Lung (tissue), 12 donors: ENCODE results near the gene BTAF1. TPM values are rescaled to one million over a fixed set of nuclear protein-coding genes. Genes with fewer than 3 reads are reported as not detected.

ENCODE experiments used
- ATAC-seq: fragments of 200-7000 bp; cut with Tn5 transposase; one replicate; pipeline ENCODE4 v1.9.1; 2020; ENCODE audit warnings: moderate number of reproducible peaks; ENCODE audit not compliant: insufficient read depth, low FRiP score
- DNase-seq, 3 donors: peaks; one replicate each; pipeline ENCODE4 v3.0.0-alpha.2; 2013 to 2017
- H3K27ac ChIP-seq, 2 donors: one replicate each; pipeline ENCODE4 v1.5.1; 2013; ENCODE audit warnings: mild to moderate bottlenecking in 2 of 2, moderate library complexity in 2 of 2, control low read depth in 1 of 2, inconsistent platforms in 1 of 2, low read depth in 1 of 2, low read length in 1 of 2
- H3K27me3 ChIP-seq, 3 donors: one replicate each; pipeline ENCODE4 v1.5.1; 2013; ENCODE audit warnings: low read length in 2 of 3; ENCODE audit not compliant: control insufficient read depth in 3 of 3, insufficient read depth in 3 of 3
- H3K36me3 ChIP-seq, 4 donors: one replicate each; pipeline ENCODE4 v1.5.1; 2013; ENCODE audit warnings: low read length in 4 of 4, mild to moderate bottlenecking in 1 of 4, moderate library complexity in 1 of 4; ENCODE audit not compliant: control insufficient read depth in 4 of 4, insufficient read depth in 4 of 4
- H3K4me1 ChIP-seq, 5 donors: one replicate each; pipeline ENCODE4 v1.5.1; 2013; ENCODE audit warnings: low read length in 5 of 5, mild to moderate bottlenecking in 2 of 5, moderate library complexity in 1 of 5; ENCODE audit not compliant: control insufficient read depth in 5 of 5, insufficient read depth in 5 of 5
- H3K4me3 ChIP-seq: one replicate; pipeline ENCODE4 v1.5.1; 2013; ENCODE audit warnings: mild to moderate bottlenecking, control low read depth, moderate library complexity
- H3K9ac ChIP-seq, 2 donors: one replicate each; pipeline ENCODE4 v1.5.1; 2013; ENCODE audit warnings: low read length in 2 of 2, control low read depth in 1 of 2; ENCODE audit not compliant: insufficient read depth in 1 of 2
- H3K9me3 ChIP-seq, 4 donors: one replicate each; pipeline ENCODE4 v1.5.1; 2013; ENCODE audit warnings: low read length in 3 of 4, mild to moderate bottlenecking in 1 of 4, moderate library complexity in 1 of 4; ENCODE audit not compliant: control insufficient read depth in 4 of 4, insufficient read depth in 3 of 4
- WGBS, 2 donors: extraction: QIAGEN DNeasy Blood & Tissue Kit; methylation state at CpG; one replicate each; pipeline ENCODE4 v1.1.7; 2013; 5-methylcytosine and 5-hydroxymethylcytosine counted together
- polyA plus RNA-seq, 2 donors: library from polyadenylated mRNA; stranded (reverse); fragments of 200-250 nt; gene quantifications; one replicate each; pipeline ENCODE4 v1.2.1, GENCODE V29; 2013
- total RNA-seq, 2 donors: library from RNA; depleted of rRNA in 1 of 2; stranded (reverse); fragments of >200 nt in 1 of 2; gene quantifications; one replicate each; pipeline ENCODE4 v1.2.1, GENCODE V29; 2014 to 2021
- TF ChIP-seq, protein P1 (sequence below): IDR thresholded peaks from 2 replicates; pipeline ENCODE4 v1.5.1; 2012; ENCODE audit warnings: mild to moderate bottlenecking; ENCODE audit errors: control extremely low read depth, extremely low read depth
- donor health status: control.
- donor health status: control.
- donor health status: Bipolar disorder and iron deficiency.
- donor health status: healthy.
- donor health status: DM: yes; HTN: yes; CAD: no.

Gene BTAF1
- total and polyA plus RNA-seq, 4 donors: 8.5 to 80.0 (median 20.2) TPM

DNA sequence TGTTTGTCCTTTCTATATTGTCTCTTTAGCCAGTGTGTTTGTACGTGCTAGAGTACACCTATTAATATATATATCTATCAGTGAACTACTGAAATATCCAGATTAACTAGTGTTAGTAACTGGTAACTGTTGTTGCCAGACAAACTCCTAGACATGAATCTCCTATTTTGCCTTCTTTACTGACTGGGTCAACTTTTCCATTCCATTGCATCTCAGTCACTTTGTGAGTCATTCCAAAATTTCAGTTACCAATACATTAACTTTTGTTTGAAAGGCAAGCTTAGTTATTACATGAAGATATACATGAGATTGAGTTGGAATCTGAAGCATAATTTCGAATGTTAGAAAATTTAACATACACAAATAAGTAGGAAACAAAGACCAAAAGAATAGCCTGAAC, 51.4 kb downstream of the BTAF1 start:
- H3K4me1 ChIP-seq: peaks cover 0 to 10% (median 0%) of the 10 kb centered on the region in 5 donors
- 94 to 99% methylated on average over 2 of the region's 2 CpGs for WGBS, 2 donors
- ATAC-seq: no peak

DNA sequence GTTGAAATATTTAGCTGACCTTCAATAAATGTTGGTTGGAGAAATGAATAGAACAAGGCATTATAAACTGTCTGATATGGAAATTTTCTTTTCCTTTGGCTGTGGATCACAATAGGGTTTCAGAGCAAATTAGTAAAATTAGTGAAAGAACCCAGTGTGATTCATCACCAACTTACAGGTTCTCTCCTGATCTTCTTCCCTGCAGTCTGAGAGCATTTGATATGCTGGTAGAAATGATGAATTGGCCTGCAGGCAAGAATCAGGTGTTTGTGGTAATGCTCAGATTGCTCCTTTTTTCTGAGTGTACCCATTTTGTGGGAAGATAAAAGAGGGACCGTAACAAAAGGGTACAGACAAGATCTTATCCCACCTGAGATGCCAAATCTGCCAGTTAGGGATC, 51.9 kb downstream of the BTAF1 start:
- Histone ChIP-seq H3K9me3 (no peaks in the 10 kb centered on the region), H3K4me3 (no peak overlapping the region), H3K4me1 (peaks cover 0 to 10% (median 0%) of the 10 kb centered on the region in 5 donors), H3K27me3 (no peaks in the 10 kb centered on the region), H3K27ac (no peak overlapping the region), H3K36me3 (peaks cover 0 to 11% (median 4%) of the 10 kb centered on the region in 4 donors), H3K9ac (no peak overlapping the region)
- WGBS, 2 donors: 98 to 100% methylated on average over 1 of the region's 1 CpG
- ATAC-seq (no peak), DNase-seq (no peak)
- TF ChIP-seq, protein P1, sequence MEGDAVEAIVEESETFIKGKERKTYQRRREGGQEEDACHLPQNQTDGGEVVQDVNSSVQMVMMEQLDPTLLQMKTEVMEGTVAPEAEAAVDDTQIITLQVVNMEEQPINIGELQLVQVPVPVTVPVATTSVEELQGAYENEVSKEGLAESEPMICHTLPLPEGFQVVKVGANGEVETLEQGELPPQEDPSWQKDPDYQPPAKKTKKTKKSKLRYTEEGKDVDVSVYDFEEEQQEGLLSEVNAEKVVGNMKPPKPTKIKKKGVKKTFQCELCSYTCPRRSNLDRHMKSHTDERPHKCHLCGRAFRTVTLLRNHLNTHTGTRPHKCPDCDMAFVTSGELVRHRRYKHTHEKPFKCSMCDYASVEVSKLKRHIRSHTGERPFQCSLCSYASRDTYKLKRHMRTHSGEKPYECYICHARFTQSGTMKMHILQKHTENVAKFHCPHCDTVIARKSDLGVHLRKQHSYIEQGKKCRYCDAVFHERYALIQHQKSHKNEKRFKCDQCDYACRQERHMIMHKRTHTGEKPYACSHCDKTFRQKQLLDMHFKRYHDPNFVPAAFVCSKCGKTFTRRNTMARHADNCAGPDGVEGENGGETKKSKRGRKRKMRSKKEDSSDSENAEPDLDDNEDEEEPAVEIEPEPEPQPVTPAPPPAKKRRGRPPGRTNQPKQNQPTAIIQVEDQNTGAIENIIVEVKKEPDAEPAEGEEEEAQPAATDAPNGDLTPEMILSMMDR: no peak

More for the DNA sequence above, 51.4 kb downstream of the BTAF1 start:
- Histone ChIP-seq H3K36me3 (peaks cover 0 to 11% (median 4%) of the 10 kb centered on the region in 4 donors), H3K27ac (no peak overlapping the region), H3K27me3 (no peaks in the 10 kb centered on the region), H3K9me3 (no peaks in the 10 kb centered on the region), H3K9ac (no peak overlapping the region), H3K4me3 (no peak overlapping the region)
- TF ChIP-seq, protein P1: no peak
- DNase-seq: no peak

DNA sequence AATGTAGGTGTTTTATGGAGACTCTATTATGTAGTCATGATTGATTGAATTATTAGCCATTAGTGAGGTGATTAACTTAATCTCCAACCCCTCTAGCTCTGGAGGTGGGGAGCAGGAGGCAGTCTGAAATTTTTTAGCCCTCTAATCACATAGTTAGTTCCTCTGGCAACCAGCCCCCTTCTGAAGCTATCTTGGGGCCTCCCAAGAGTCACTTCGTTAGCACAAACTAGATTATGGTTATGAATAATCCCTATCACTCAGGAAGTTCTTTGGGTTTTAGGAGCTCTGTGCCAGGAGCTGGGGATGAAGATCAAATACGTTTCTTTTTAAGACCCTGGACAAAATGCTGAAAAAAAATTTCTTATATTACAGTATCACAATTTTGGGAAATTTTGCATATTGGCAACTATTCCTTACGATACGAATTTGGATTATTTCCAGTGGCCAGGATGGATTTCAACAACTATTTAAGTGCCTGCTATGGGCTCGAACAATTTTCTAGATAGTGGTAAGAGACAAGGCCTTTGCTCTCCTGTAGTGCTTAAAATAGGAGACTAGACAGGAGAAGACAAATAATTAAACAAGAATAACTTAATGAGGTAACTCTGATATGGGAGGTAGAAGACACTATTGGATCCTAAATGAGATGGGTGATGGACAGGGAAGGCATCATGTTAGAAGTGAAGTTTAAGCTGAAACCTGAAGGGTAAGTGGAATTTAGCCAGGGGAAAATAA, 52.9 kb downstream of the BTAF1 start:
- no peaks in the 10 kb centered on the region for H3K9me3 ChIP-seq
- peaks cover 0 to 11% (median 2%) of the 10 kb centered on the region in 4 donors for H3K36me3 ChIP-seq
- H3K27me3 ChIP-seq: no peaks in the 10 kb centered on the region
- DNase-seq (no peak), ATAC-seq (no peak)
- H3K9ac ChIP-seq: no peak overlapping the region
- H3K27ac ChIP-seq: no peak overlapping the region
- H3K4me1 ChIP-seq: peaks cover 0 to 10% (median 0%) of the 10 kb centered on the region in 5 donors
- H3K4me3 ChIP-seq: no peak overlapping the region
- TF ChIP-seq, protein P1: no peak
- WGBS, 2 donors: 83 to 91% methylated on average over 5 of the region's 5 CpGs
